ENCODE data around the gene ASRGL1.

ASRGL1 gene

GRCh38 chr11:62423012-62423411, 85.8 kb downstream of the ASRGL1 start:
- Histone ChIP-seq H3K36me3 (peaks cover 0 to 8% (median 0%) of the 10 kb centered on the region in 11 experiments; a peak in 3 of 22 replicates), H3K27me3 (no peaks in the 10 kb centered on the region), H3K4me1 (peaks cover 18 to 93% (median 47%) of the 10 kb centered on the region in 10 experiments), H3K9ac (peak overlapping the region in 5 of 11 experiments; percentile 19 to 55 (median 33); a peak in 6 of 22 replicates), H3K4me2 (peak overlapping the region in 5 of 11 experiments; percentile 40 to 97 (median 87); a peak in 10 of 22 replicates), H3K27ac (peak overlapping the region in 3 of 11 experiments; percentile 3 to 25 (median 12); a peak in 3 of 22 replicates), H3K4me3 (no peak overlapping the region), H4K20me1 (peaks cover 0 to 16% (median 0%) of the 10 kb centered on the region in 11 experiments; a peak in 1 of 22 replicates), H3K9me3 (replicated peaks in 1 of 11) (no peaks in the 10 kb centered on the region)
- TF ChIP-seq Cebpa-rat (IDR thresholded peaks at IDR 0.05): no peak

DNA sequence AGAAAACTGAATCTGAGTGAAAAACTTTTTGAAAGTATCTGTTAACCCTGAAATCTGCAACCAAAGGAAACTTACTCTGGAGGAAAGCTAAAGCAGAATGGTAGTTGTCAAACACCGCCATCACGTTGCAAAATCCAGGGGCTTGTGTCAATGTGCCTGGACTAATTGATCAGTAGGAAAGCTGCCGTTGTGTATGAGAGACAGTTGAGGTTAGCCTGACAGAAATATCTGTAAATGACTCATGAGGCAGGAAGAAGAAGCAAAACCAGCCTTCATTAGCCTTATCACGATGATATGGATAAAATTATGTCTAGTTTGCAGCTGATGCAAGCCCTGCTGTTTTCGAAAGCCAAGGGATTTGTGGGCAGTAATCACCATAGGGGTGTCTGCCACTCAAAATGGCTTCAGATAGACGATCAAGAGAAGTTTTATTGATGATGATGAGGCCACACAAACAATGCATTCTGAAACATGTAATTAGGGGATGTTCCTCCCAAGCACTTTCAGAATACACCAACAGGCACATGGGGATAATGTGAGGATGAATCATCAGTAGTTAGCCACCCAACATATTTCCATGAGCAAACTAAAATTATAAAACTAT, 90.5 kb downstream of the ASRGL1 start:
- peak in 7 of 11 experiments; percentile 31 to 85 (median 55); a peak in 9 of 22 replicates for TF ChIP-seq Cebpa-rat (IDR thresholded peaks at IDR 0.05)
- H3K4me3 ChIP-seq: peak overlapping the region in 1 of 10 experiments; percentile 68; a peak in 3 of 20 replicates
- peaks cover 25 to 99% (median 85%) of the 10 kb centered on the region in 10 experiments for H3K4me1 ChIP-seq
- H3K27ac ChIP-seq: peak overlapping the region; percentile 62 to 93 (median 84)
- no peaks in the 10 kb centered on the region for H3K9me3 ChIP-seq (replicated peaks in 1 of 11)
- no peaks in the 10 kb centered on the region for H3K36me3 ChIP-seq
- peak overlapping the region; percentile 20 to 79 (median 69); a peak in 19 of 22 replicates for H3K9ac ChIP-seq
- H4K20me1 ChIP-seq: no peaks in the 10 kb centered on the region
- H3K4me2 ChIP-seq: peak overlapping the region; percentile 6 to 97 (median 78); a peak in 21 of 22 replicates
- no peaks in the 10 kb centered on the region for H3K27me3 ChIP-seq

- no peak for TF ChIP-seq Cebpa-rat (IDR thresholded peaks at IDR 0.05)
- H3K27me3 ChIP-seq: no peaks in the 10 kb centered on the region
- H3K36me3 ChIP-seq: no peaks in the 10 kb centered on the region
- H3K4me3 ChIP-seq: no peak overlapping the region; a peak in 1 of 20 replicates
- H3K27ac ChIP-seq: peak overlapping the region; percentile 62 to 93 (median 84); a peak in 19 of 22 replicates
- no peaks in the 10 kb centered on the region for H4K20me1 ChIP-seq
- H3K9ac ChIP-seq: peak overlapping the region in 6 of 11 experiments; percentile 57 to 79 (median 77); a peak in 9 of 22 replicates
- peaks cover 38 to 99% (median 92%) of the 10 kb centered on the region in 10 experiments for H3K4me1 ChIP-seq
- peak overlapping the region in 8 of 11 experiments; percentile 45 to 97 (median 86); a peak in 14 of 22 replicates for H3K4me2 ChIP-seq
- no peaks in the 10 kb centered on the region for H3K9me3 ChIP-seq (replicated peaks in 1 of 11)
Measured at GRCh38 chr11:62428871-62429560, 91.8 kb downstream of the ASRGL1 start.

DNA sequence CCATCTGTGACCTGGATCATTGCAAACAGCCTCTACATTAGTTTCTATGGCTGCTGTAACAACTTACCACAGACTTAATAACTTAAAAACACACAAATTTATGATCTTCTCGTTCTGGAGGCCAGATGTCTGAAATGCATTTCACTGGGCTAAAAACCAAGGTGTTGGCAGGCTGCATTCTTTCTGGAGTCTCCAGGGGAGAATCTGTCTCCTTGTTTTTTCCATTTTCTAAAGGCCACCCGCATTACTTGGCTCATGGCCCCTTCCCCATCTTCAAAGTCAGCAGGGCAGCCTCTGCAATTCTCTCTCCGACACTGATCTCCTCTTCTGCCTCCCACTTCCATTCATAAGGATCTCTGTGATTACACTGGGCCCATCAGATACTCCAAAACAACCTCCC, 93.2 kb downstream of the ASRGL1 start:
- peaks cover 41 to 100% (median 97%) of the 10 kb centered on the region in 10 experiments for H3K4me1 ChIP-seq

GRCh38 chr11:62431171-62431901, 94.1 kb downstream of the ASRGL1 start:
- Histone ChIP-seq H3K36me3 (no peaks in the 10 kb centered on the region), H3K4me2 (peak overlapping the region in 9 of 11 experiments; percentile 16 to 97 (median 84); a peak in 17 of 22 replicates), H3K9me3 (replicated peaks in 1 of 11) (no peaks in the 10 kb centered on the region), H3K27ac (peak overlapping the region in 5 of 11 experiments; percentile 34 to 93 (median 93); a peak in 9 of 22 replicates), H3K4me1 (peaks cover 39 to 100% (median 93%) of the 10 kb centered on the region in 10 experiments), H3K4me3 (no peak overlapping the region), H3K9ac (peak overlapping the region in 2 of 11 experiments; percentile 53 to 54; a peak in 2 of 22 replicates), H3K27me3 (no peaks in the 10 kb centered on the region), H4K20me1 (no peaks in the 10 kb centered on the region)
- no peak for TF ChIP-seq Cebpa-rat (IDR thresholded peaks at IDR 0.05)

More for the DNA sequence above, 93.2 kb downstream of the ASRGL1 start:
- H3K36me3 ChIP-seq: no peaks in the 10 kb centered on the region
- no peaks in the 10 kb centered on the region for H3K9me3 ChIP-seq (replicated peaks in 1 of 11)
- H3K9ac ChIP-seq: peak overlapping the region in 2 of 11 experiments; percentile 53 to 54; a peak in 4 of 22 replicates
- H3K4me3 ChIP-seq: peak overlapping the region in 1 of 10 experiments; percentile 9; a peak in 1 of 20 replicates
- no peak for TF ChIP-seq Cebpa-rat (IDR thresholded peaks at IDR 0.05)
- peak overlapping the region in 7 of 11 experiments; percentile 4 to 93 (median 91); a peak in 11 of 22 replicates for H3K27ac ChIP-seq
- H4K20me1 ChIP-seq: no peaks in the 10 kb centered on the region
- H3K27me3 ChIP-seq: no peaks in the 10 kb centered on the region
- H3K4me2 ChIP-seq: peak overlapping the region in 9 of 11 experiments; percentile 16 to 97 (median 84); a peak in 18 of 22 replicates

GRCh38 chr11:62432695-62433094, 95.4 kb downstream of the ASRGL1 start:
- peak overlapping the region in 1 of 10 experiments; percentile 1; a peak in 1 of 20 replicates for H3K4me3 ChIP-seq
- H3K36me3 ChIP-seq: no peaks in the 10 kb centered on the region
- peak overlapping the region; percentile 65 to 97 (median 75) for H3K4me2 ChIP-seq
- no peak for TF ChIP-seq Cebpa-rat (IDR thresholded peaks at IDR 0.05)
- peak overlapping the region; percentile 5 to 71 (median 41); a peak in 13 of 22 replicates for H3K9ac ChIP-seq
- H3K27me3 ChIP-seq: no peaks in the 10 kb centered on the region
- H3K9me3 ChIP-seq (replicated peaks in 1 of 11): no peaks in the 10 kb centered on the region
- no peaks in the 10 kb centered on the region for H4K20me1 ChIP-seq
- peak overlapping the region in 9 of 11 experiments; percentile 17 to 93 (median 59); a peak in 13 of 22 replicates for H3K27ac ChIP-seq
- H3K4me1 ChIP-seq: peaks cover 25 to 88% (median 80%) of the 10 kb centered on the region in 10 experiments

GRCh38 chr11:62433141-62433903, 96.1 kb downstream of the ASRGL1 start:
- Histone ChIP-seq H3K4me3 (peak overlapping the region in 5 of 10 experiments; percentile 1 to 52 (median 12); a peak in 6 of 20 replicates), H3K4me2 (peak overlapping the region; percentile 65 to 97 (median 75)), H3K9me3 (replicated peaks in 1 of 11) (no peaks in the 10 kb centered on the region), H4K20me1 (no peaks in the 10 kb centered on the region), H3K27ac (peak overlapping the region in 9 of 11 experiments; percentile 17 to 93 (median 59); a peak in 14 of 22 replicates), H3K36me3 (no peaks in the 10 kb centered on the region), H3K27me3 (no peaks in the 10 kb centered on the region), H3K4me1 (peaks cover 23 to 82% (median 73%) of the 10 kb centered on the region in 10 experiments), H3K9ac (peak overlapping the region; percentile 5 to 71 (median 41); a peak in 17 of 22 replicates)
- no peak for TF ChIP-seq Cebpa-rat (IDR thresholded peaks at IDR 0.05)

All from BLaER1 treated with 17β-estradiol and CSF1 and Interleukin-3, amounts not matched to agents 10 nM and 100 nM (cell line).